ENCODE results near the gene KRTAP10-5. TPM values are rescaled to one million over a fixed set of nuclear protein-coding genes. Genes with fewer than 3 reads are reported as not detected.
"Not testable (repeated sequence)": the region's sequence is repeated elsewhere in the genome, so short reads cannot be mapped to it uniquely, and the experiment has no call there.

The KRTAP10-5 gene
- total and polyA plus RNA-seq, 2 experiments from 2014 or later: not detected

- WGBS, 2 experiments (ENCODE audit: low coverage in 1 of 2, low lambda C conversion rate in 2 of 2, missing lambda C conversion rate in 2 of 2): 57 to 59% methylated on average over 23 to 26 of the region's 26 CpGs
- Histone ChIP-seq H3K79me2 (ENCODE audit: insufficient read depth) (no peaks in the 10 kb centered on the region), H3K9me3 (ENCODE audit: low read depth) (no peaks in the 10 kb centered on the region)
Measured at GRCh38 chr21:44613386-44614155, 33.2 kb upstream of the KRTAP10-5 start.

DNA sequence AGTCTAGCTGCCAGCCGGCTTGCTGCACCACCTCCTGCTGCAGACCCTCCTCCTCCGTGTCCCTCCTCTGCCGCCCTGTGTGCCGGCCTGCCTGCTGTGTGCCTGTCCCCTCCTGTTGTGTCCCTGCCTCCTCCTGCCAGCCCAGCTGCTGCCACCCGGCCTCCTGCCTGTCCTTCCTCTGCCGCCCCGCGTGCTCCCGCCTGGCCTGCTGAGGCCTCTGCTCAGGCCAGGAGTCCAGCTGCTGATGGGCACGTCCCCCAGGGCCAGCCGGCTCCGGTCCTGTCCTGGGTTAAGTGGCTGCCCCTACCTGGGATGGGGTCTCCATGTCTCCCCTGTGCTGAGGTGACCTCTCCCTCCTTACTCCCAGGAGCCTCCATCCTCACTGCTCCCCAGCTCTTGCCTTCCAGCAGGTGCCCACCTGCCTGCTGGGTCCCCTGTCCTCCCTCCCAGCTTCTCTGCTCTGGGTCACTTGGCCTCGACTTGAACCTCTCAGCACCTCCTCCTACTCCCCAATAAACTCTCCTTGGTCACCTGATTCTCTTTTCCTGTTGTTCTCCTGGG lies 32.3 kb upstream of the KRTAP10-5 start:
- DNase-seq: no peak
- 42 to 55% methylated on average over 12 to 13 of the region's 13 CpGs for WGBS, 2 experiments (ENCODE audit: low coverage in 1 of 2, low lambda C conversion rate in 2 of 2, missing lambda C conversion rate in 2 of 2)
- H3K9ac ChIP-seq: no peak overlapping the region
- no peak overlapping the region for H3K27ac ChIP-seq
- no peaks in the 10 kb centered on the region for H3K4me1 ChIP-seq (ENCODE audit: insufficient read depth)
- H3K4me2 ChIP-seq (ENCODE audit: unreplicated experiment): no peak overlapping the region
- H3F3A ChIP-seq (ENCODE audit: insufficient read depth): no peaks in the 10 kb centered on the region
- H2AFZ ChIP-seq: no peak overlapping the region
- no peaks in the 10 kb centered on the region for H3K9me3 ChIP-seq (ENCODE audit: low read depth)
- in situ Hi-C loops (cut with MboI): no loop called here
- H3K27me3 ChIP-seq (replicated peaks; ENCODE audit: insufficient read depth): no peaks in the 10 kb centered on the region; the same call in 1 of the 2 replicates
- H3K36me3 ChIP-seq (ENCODE audit: low read depth): no peaks in the 10 kb centered on the region
- TF ChIP-seq EZH2 (IDR thresholded peaks at IDR 0.05; ENCODE audit: insufficient read depth, poor library complexity, severe bottlenecking) (no peak), EZH2phosphoT487 (IDR thresholded peaks at IDR 0.05; ENCODE audit: insufficient read depth, low read depth) (no peak)
- H3K4me3 ChIP-seq: no peak overlapping the region
- H3K79me2 ChIP-seq (ENCODE audit: insufficient read depth): no peaks in the 10 kb centered on the region
- H4K20me1 ChIP-seq (ENCODE audit: insufficient read depth): no peaks in the 10 kb centered on the region
- H3K9me2 ChIP-seq (ENCODE audit: insufficient read depth): no peaks in the 10 kb centered on the region

More at GRCh38 chr21:44613386-44614155, 33.2 kb upstream of the KRTAP10-5 start:
- no peaks in the 10 kb centered on the region for H3F3A ChIP-seq (ENCODE audit: insufficient read depth)
- no peak for TF ChIP-seq EZH2 (IDR thresholded peaks at IDR 0.05; ENCODE audit: insufficient read depth, poor library complexity, severe bottlenecking)
- TF ChIP-seq EZH2phosphoT487 (IDR thresholded peaks at IDR 0.05; ENCODE audit: insufficient read depth, low read depth): no peak
- in situ Hi-C loops (cut with MboI): no loop called here
- H3K4me2 ChIP-seq (ENCODE audit: unreplicated experiment): no peak overlapping the region
- no peaks in the 10 kb centered on the region for H3K4me1 ChIP-seq (ENCODE audit: insufficient read depth)
- no peaks in the 10 kb centered on the region for H4K20me1 ChIP-seq (ENCODE audit: insufficient read depth)
- H3K9me2 ChIP-seq (ENCODE audit: insufficient read depth): no peaks in the 10 kb centered on the region
- H3K4me3 ChIP-seq: no peak overlapping the region
- no peak for DNase-seq
- no peaks in the 10 kb centered on the region; the same call in 1 of the 2 replicates for H3K27me3 ChIP-seq (replicated peaks; ENCODE audit: insufficient read depth)
- H3K27ac ChIP-seq: no peak overlapping the region
- no peak overlapping the region for H3K9ac ChIP-seq
- H3K36me3 ChIP-seq (ENCODE audit: low read depth): no peaks in the 10 kb centered on the region
- H2AFZ ChIP-seq: no peak overlapping the region

DNA sequence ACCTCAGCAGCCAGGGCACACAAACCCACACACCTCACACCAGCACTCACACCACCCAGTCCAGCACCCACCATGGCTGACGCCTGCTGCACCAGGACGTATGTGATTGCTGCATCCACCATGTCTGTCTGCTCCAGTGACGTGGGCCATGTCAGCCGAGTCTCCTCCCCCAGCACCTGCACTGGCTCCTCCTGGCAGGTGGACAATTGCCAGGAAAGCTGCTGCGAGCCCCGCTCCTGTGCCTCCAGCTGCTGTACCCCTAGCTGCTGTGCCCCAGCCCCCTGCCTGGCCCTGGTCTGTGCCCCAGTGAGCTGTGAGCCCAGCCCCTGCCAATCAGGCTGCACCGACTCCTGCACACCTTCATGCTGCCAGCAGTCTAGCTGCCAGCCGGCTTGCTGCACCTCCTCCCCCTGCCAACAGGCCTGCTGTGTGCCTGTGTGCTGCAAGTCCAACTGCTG lies 31.7 kb upstream of the KRTAP10-5 start, which contains the start of gene KRTAP10-8:
TSS of gene KRTAP10-8 (plus strand) at position 51 of the 458 bp plus-strand sequence. CDS start at position 73, 22 bp downstream.
- Histone ChIP-seq H2AFZ (no peak within 1 kb of the TSS), H3K9ac (no peak within 1 kb of the TSS), H3K4me2 (ENCODE audit: unreplicated experiment) (no peak within 1 kb of the TSS), H3K9me2 (ENCODE audit: insufficient read depth) (no peaks in the 10 kb centered on the region), H4K20me1 (ENCODE audit: insufficient read depth) (no peaks in the 10 kb centered on the region), H3F3A (ENCODE audit: insufficient read depth) (no peaks in the 10 kb centered on the region), H3K4me3 (no peak within 1 kb of the TSS), H3K27ac (no peak within 1 kb of the TSS), H3K4me1 (ENCODE audit: insufficient read depth) (no peaks in the 10 kb centered on the region), H3K79me2 (ENCODE audit: insufficient read depth) (no peaks in the 10 kb centered on the region), H3K9me3 (ENCODE audit: low read depth) (no peaks in the 10 kb centered on the region), H3K36me3 (ENCODE audit: low read depth) (no peaks in the 10 kb centered on the region), H3K27me3 (replicated peaks; ENCODE audit: insufficient read depth) (no peaks in the 10 kb centered on the region)
- WGBS, 2 experiments (ENCODE audit: low coverage in 1 of 2, low lambda C conversion rate in 2 of 2, missing lambda C conversion rate in 2 of 2): 46 to 56% methylated on average over 8 of the region's 8 CpGs
- TF ChIP-seq EZH2phosphoT487 (IDR thresholded peaks at IDR 0.05; ENCODE audit: insufficient read depth, low read depth): no peak
- no peak for TF ChIP-seq EZH2 (IDR thresholded peaks at IDR 0.05; ENCODE audit: insufficient read depth, poor library complexity, severe bottlenecking)
- in situ Hi-C loops (cut with MboI): no loop called here
- DNase-seq: no peak

GRCh38 chr21:44611551-44611950 lies 31.1 kb upstream of the KRTAP10-5 start:
- no peak for DNase-seq
- 29 to 39% methylated on average over 4 of the region's 4 CpGs for WGBS, 2 experiments (ENCODE audit: low coverage in 1 of 2, low lambda C conversion rate in 2 of 2, missing lambda C conversion rate in 2 of 2)
- Histone ChIP-seq H3K9me2 (ENCODE audit: insufficient read depth) (no peaks in the 10 kb centered on the region), H3K9ac (no peak overlapping the region), H3K4me3 (no peak overlapping the region), H3K79me2 (ENCODE audit: insufficient read depth) (no peaks in the 10 kb centered on the region), H3K36me3 (ENCODE audit: low read depth) (no peaks in the 10 kb centered on the region), H4K20me1 (ENCODE audit: insufficient read depth) (no peaks in the 10 kb centered on the region), H3K4me2 (ENCODE audit: unreplicated experiment) (no peak overlapping the region), H3F3A (ENCODE audit: insufficient read depth) (no peaks in the 10 kb centered on the region), H3K27me3 (replicated peaks; ENCODE audit: insufficient read depth) (no peaks in the 10 kb centered on the region), H3K9me3 (ENCODE audit: low read depth) (no peaks in the 10 kb centered on the region), H3K4me1 (ENCODE audit: insufficient read depth) (no peaks in the 10 kb centered on the region), H2AFZ (no peak overlapping the region), H3K27ac (no peak overlapping the region)
- TF ChIP-seq EZH2 (IDR thresholded peaks at IDR 0.05; ENCODE audit: insufficient read depth, poor library complexity, severe bottlenecking) (no peak), EZH2phosphoT487 (IDR thresholded peaks at IDR 0.05; ENCODE audit: insufficient read depth, low read depth) (no peak)
- in situ Hi-C loops (cut with MboI): no loop called here

DNA sequence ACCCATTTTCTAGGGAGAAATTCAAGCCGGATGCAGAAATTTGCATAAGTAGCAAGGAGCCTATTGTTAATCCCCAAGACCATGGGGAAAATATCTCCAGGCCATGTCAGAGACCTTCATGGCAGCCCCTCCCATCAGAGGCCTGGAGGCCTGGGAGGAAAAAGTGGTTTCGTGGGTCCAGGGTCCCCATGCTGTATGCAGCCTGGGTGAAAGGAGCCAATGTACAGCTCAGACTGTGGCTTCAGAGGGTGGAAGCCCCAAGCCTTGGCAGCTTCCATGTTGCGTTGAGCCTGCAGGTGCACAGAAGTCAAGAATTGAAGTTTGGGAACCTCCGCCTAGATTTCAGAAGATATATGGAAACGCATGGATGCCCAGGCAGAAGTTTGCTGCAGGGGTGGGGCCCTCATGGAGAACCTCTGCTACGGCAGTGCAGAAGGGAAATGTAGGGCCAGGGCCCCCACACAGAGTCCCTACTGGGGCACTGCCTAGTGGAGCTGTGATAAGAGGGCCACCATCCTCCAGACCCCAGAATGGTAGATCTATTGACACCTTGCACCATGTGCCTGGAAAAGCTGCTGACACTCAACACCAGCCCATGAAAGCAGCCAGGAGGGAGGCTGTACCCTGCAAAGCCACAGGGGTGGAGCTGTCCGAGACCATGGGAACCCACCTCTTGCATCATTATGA lies 29.9 kb upstream of the KRTAP10-5 start:
- H3K9me2 ChIP-seq (ENCODE audit: insufficient read depth); H3K36me3 ChIP-seq (ENCODE audit: low read depth); H3K27ac ChIP-seq; H3K27me3 ChIP-seq (replicated peaks; ENCODE audit: insufficient read depth); H3K4me3 ChIP-seq; H4K20me1 ChIP-seq (ENCODE audit: insufficient read depth); H2AFZ ChIP-seq; H3K4me2 ChIP-seq (ENCODE audit: unreplicated experiment); H3K79me2 ChIP-seq (ENCODE audit: insufficient read depth); H3K9ac ChIP-seq; H3F3A ChIP-seq (ENCODE audit: insufficient read depth); in situ Hi-C loops (cut with MboI); H3K9me3 ChIP-seq (ENCODE audit: low read depth); DNase-seq; H3K4me1 ChIP-seq (ENCODE audit: insufficient read depth): not testable (repeated sequence)
- WGBS, 2 experiments (ENCODE audit: low coverage in 1 of 2, low lambda C conversion rate in 2 of 2, missing lambda C conversion rate in 2 of 2): 26 to 43% methylated on average over 7 of the region's 7 CpGs

Data from GM23248 (cell line).